HG02852 (cell line): Measurements from ENCODE around the gene NHLRC4.

Experiments
- ATAC-seq: cut with Tn5 transposase; IDR thresholded peaks from one replicate; pipeline ENCODE4 v1.9.1; 2021; ENCODE audit warnings: mild to moderate bottlenecking, moderate library complexity; ENCODE audit not compliant: unreplicated experiment

NHLRC4 gene

GRCh38 chr16:582614-583331 is 16.0 kb downstream of the NHLRC4 start:
- no peak for ATAC-seq

GRCh38 chr16:583470-583814 is 16.6 kb downstream of the NHLRC4 start:
- no peak for ATAC-seq

- no peak for ATAC-seq
Measured at GRCh38 chr16:583815-584591, 17.2 kb downstream of the NHLRC4 start.

GRCh38 chr16:585351-585750 is 18.5 kb downstream of the NHLRC4 start:
- ATAC-seq, result no peak

- no peak for ATAC-seq
Measured at GRCh38 chr16:586047-586644, 19.3 kb downstream of the NHLRC4 start.

- no peak for ATAC-seq
Measured at GRCh38 chr16:586645-587590, 20.1 kb downstream of the NHLRC4 start.

- peak; percentile 6 for ATAC-seq
Measured at GRCh38 chr16:588639-588888, 21.8 kb downstream of the NHLRC4 start.

- ATAC-seq, result peak; percentile 67
Measured at GRCh38 chr16:588889-589657, 22.3 kb downstream of the NHLRC4 start.

- peak; percentile 70 for ATAC-seq
Measured at GRCh38 chr16:589658-590187, 22.9 kb downstream of the NHLRC4 start, which contains the start of gene RAB40C. Gene RAB40C (plus strand): TSS chr16:590066. CDS start chr16:590292, 226 bp downstream.

GRCh38 chr16:590188-590814 is 23.5 kb downstream of the NHLRC4 start:
- ATAC-seq, result no peak

- ATAC-seq, result no peak
Measured at GRCh38 chr16:590815-591200, 24.0 kb downstream of the NHLRC4 start.

GRCh38 chr16:591231-591630 is 24.4 kb downstream of the NHLRC4 start:
- ATAC-seq, result no peak

GRCh38 chr16:591892-592517 is 25.2 kb downstream of the NHLRC4 start:
- no peak for ATAC-seq

GRCh38 chr16:592518-593306 is 25.9 kb downstream of the NHLRC4 start:
- ATAC-seq, result no peak

GRCh38 chr16:593406-593805 is 26.6 kb downstream of the NHLRC4 start:
- ATAC-seq, result no peak

GRCh38 chr16:593807-594206 is 27.0 kb downstream of the NHLRC4 start:
- no peak for ATAC-seq

- ATAC-seq, result no peak
Measured at GRCh38 chr16:595094-595528, 28.3 kb downstream of the NHLRC4 start.

GRCh38 chr16:595942-596735 is 29.3 kb downstream of the NHLRC4 start:
- no peak for ATAC-seq
